ENCODE results near the gene LTBR.

The LTBR gene

GRCh38 chr12:6363330-6364043 is 20.5 kb upstream of the LTBR start:
- DNase-seq (ENCODE audit: low read depth, low spot score): no peak
- no peak overlapping the region for H3K4me3 ChIP-seq (ENCODE audit: low read length)

- no peak for DNase-seq (ENCODE audit: low read depth, low spot score)
These were observed 20.0 kb upstream of the LTBR start for GRCh38 chr12:6364044-6364374.

GRCh38 chr12:6367065-6367968 is 16.6 kb upstream of the LTBR start:
- DNase-seq (ENCODE audit: low read depth, low spot score): peak; percentile 62
- H3K4me3 ChIP-seq (ENCODE audit: low read length): no peak overlapping the region

More at GRCh38 chr12:6364044-6364374, 20.0 kb upstream of the LTBR start:
- no peak overlapping the region for H3K4me3 ChIP-seq (ENCODE audit: low read length)

GRCh38 chr12:6367969-6368892 is 15.7 kb upstream of the LTBR start:
- DNase-seq (ENCODE audit: low read depth, low spot score): no peak
- no peak overlapping the region for H3K4me3 ChIP-seq (ENCODE audit: low read length)

- DNase-seq (ENCODE audit: low read depth, low spot score): no peak
- H3K4me3 ChIP-seq (ENCODE audit: low read length): no peak overlapping the region
These were observed 14.9 kb upstream of the LTBR start for GRCh38 chr12:6368906-6369525.

- no peak overlapping the region for H3K4me3 ChIP-seq (ENCODE audit: low read length)
- no peak for DNase-seq (ENCODE audit: low read depth, low spot score)
These were observed 13.9 kb upstream of the LTBR start for GRCh38 chr12:6369916-6370575.

- no peak overlapping the region for H3K4me3 ChIP-seq (ENCODE audit: low read length)
- DNase-seq (ENCODE audit: low read depth, low spot score): no peak
These were observed 13.4 kb upstream of the LTBR start for GRCh38 chr12:6370576-6370935.

GRCh38 chr12:6370994-6371754 is 12.8 kb upstream of the LTBR start:
- DNase-seq (ENCODE audit: low read depth, low spot score): no peak
- no peak overlapping the region for H3K4me3 ChIP-seq (ENCODE audit: low read length)

- peak; percentile 62 for DNase-seq (ENCODE audit: low read depth, low spot score)
- no peak overlapping the region for H3K4me3 ChIP-seq (ENCODE audit: low read length)
These were observed 11.5 kb upstream of the LTBR start for GRCh38 chr12:6372403-6373003.

GRCh38 chr12:6373022-6373787 is 10.8 kb upstream of the LTBR start:
- H3K4me3 ChIP-seq (ENCODE audit: low read length): no peak overlapping the region

GRCh38 chr12:6374028-6374785 is 9.8 kb upstream of the LTBR start:
- no peak for DNase-seq (ENCODE audit: low read depth, low spot score)
- no peak overlapping the region for H3K4me3 ChIP-seq (ENCODE audit: low read length)

More at GRCh38 chr12:6373022-6373787, 10.8 kb upstream of the LTBR start:
- no peak for DNase-seq (ENCODE audit: low read depth, low spot score)

GRCh38 chr12:6374786-6375160 is 9.2 kb upstream of the LTBR start:
- DNase-seq (ENCODE audit: low read depth, low spot score): no peak
- H3K4me3 ChIP-seq (ENCODE audit: low read length): no peak overlapping the region

- DNase-seq (ENCODE audit: low read depth, low spot score): no peak
- H3K4me3 ChIP-seq (ENCODE audit: low read length): no peak within 1 kb of the TSS
These were observed 8.5 kb upstream of the LTBR start, which contains the start of gene SCNN1A for GRCh38 chr12:6375269-6376078. SCNN1A (minus strand) TSS chr12:6375563; CDS start chr12:6374783, 780 bp downstream.

GRCh38 chr12:6376079-6376869 is 7.7 kb upstream of the LTBR start:
- peak overlapping the region; percentile 21 for H3K4me3 ChIP-seq (ENCODE audit: low read length)
- no peak for DNase-seq (ENCODE audit: low read depth, low spot score)

Measured in Jurkat, Clone E6-1 (cell line).